Retina (tissue), 1 donor: Measurements from ENCODE around the gene SH3BP2.
"Not testable (repeated sequence)": the region's sequence is repeated elsewhere in the genome, so short reads cannot be mapped to it uniquely, and the experiment has no call there.

ENCODE experiments used
- DNase-seq: peaks from one replicate; pipeline ENCODE4 v3.0.0-alpha.2; 2016

The SH3BP2 gene

DNA sequence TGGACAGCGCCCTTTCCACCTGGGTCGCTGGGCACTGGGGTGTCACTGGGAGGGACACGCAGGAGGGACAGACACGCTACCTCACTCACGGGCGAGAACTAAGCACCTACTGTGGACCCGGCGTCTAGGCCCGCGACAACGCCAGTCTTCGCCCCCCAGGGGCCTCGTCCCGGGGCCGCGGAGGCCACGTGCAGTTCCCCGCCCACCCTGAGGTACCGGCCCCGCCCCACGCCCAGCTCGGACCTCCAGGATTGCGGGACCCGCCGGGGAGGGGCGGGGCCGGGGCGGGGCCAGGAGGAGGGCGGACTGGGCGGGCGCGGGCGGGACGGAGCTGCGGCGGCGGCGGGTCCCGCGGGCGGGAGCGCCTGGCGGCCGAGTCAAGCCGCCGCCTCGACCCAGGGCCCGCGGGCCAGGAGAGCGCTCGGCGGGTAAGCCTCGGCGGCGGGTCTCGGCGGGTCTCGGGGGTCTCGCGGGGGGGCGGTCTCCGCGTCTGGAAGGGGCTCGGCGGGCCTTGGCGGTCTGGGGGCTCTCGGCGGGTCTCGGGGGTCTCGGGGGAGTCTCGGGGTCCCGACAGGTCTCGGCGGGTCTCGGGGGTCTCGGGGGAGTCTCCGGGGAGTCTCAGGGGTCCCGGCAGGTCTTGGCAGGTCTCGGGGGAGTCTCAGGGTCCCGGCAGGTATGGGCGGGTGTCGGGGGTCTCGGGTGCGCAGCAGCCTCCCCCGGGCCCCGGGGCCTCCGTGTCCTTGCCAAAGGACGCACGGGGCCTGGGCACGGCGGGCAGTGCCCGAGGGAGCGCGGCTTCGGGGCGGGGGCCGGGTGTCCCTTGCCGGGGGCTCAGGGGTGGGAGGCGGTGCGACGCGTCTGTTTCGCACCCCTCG is at the start of gene SH3BP2:
Gene SH3BP2, plus strand, starts transcription at position 375 of the 875 bp plus-strand sequence. CDS start 27,533 bp downstream, outside the sequence.
- DNase-seq = no peak

DNA sequence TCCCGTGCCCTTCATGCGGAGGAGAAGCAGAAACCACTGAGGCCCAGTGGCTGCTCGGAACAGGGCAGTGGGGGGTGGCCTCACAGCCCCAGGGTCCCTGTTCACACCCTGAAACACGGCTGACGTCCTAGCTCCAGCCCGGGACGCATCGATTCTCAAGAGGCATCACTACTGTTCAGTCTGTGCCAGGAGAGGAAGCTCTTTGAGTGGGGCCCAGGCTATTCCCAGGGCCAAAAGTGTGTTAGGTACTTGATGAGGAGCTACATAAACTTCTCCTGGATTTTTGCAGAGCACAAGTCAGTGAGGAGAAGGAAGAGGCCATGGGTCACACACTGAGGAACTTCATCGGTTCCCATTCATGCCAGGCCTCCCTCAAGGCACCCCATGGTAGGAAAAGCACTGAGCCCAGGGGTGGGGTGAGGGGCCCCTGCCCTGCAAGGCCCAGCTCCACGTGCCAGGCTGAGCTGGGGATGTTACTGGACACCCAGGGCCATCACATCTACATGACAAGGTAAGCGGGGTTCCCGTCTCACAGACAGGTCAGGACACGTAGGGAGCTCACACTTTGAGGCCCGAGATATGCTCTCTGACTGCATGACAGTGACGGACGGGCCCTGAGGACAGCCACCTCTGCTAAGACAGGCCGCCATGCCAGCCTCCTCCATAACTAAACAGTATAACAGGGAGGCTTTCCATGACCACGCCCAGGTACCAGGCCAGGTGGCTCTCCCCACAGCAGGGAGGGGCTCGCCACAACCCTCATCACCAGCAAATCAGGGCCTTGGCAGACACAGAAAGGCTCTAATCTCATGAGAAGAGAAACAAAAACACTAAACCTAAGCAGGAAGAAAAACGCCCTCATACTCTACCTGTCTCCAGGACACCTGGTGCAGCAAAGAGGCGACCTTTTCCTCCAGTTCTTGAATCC is 49.1 kb upstream of the SH3BP2 start:
- DNase-seq = no peak

GRCh38 chr4:2744576-2745270 is 48.2 kb upstream of the SH3BP2 start:
- peak; percentile 16 for DNase-seq

DNA sequence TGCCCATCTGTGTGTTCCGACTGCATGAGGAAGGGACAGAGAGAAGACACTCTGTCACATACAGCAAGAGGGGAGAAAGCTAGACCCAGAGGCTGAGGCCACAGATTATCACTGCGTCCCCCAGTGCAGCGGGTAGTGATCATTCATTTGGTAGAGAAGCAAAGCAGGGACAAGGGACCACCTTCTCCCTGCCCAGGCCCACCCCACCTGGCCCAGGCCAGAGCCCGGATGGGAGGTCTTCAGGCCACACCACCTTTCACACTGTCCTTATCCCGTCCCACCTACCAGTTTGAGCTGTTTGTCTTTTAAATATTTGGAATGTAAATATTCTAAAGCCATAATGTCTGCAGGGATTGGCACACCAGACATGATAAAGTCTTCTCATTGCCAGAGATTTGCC is 47.4 kb upstream of the SH3BP2 start:
- no peak for DNase-seq

GRCh38 chr4:2745981-2746806 is 46.7 kb upstream of the SH3BP2 start:
- no peak for DNase-seq

DNA sequence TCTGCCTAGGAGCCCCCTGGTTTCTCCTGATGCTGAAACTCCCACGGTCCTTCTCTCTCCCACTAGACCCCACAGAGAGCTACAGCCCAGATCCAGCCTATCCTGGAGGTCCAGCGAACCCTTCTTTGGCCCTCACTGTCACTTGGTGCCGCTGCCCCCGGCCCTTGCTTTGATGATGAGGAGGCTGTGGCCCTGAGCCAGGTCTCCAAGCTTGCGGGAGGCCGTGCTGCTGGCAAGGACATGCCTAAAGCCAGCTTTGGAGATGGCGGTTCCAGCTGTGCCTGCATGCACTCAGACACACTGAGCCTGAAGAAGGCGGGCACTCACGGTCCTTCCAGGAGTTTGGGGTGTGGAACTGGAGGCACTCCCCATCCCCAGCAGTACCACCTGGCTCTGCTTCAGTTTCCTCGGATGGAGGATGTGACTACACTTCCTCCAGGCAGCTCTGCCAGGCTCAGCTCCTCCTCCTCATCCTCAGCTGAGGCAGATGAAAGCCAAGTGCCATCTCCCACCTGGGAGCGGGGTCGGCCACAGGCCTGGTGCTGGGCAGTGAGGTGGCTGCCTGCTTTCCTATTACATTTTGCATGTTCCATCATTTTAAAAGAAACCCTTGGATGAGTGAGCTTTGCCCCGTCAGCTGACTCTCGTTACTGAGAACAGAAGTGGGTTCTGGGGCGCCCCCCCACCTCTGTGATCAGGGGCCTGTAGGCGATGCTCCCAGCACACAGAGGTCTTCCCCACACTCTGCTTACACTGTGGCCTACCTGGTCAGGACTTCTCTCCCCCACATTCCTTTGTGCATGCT is 45.8 kb upstream of the SH3BP2 start:
- DNase-seq = no peak

- no peak for DNase-seq
Observed at GRCh38 chr4:2750719-2751605, 41.9 kb upstream of the SH3BP2 start.

DNA sequence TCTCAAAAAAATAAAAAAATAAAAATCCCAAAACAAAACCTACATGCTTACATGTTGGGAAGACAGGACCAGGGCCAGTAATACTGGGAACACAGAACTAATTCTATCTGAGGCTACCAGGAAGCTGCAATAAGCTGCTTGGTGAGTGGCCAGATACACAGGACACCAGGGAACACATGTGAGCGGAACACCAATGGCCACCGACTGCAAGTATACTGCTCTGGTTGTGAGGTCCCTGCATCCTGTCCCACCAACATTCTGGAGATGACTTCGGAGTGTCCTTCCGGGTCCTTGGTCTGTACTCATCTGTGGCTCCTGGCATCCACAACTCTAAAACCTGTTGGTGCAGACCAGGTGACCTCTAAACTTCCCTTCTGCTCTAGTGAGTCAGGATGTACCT is 39.4 kb upstream of the SH3BP2 start:
- no peak for DNase-seq

- DNase-seq = no peak
Observed at GRCh38 chr4:2754848-2755819, 37.8 kb upstream of the SH3BP2 start.

- DNase-seq = peak; percentile 76
Observed at GRCh38 chr4:2755821-2756690, 36.8 kb upstream of the SH3BP2 start, which contains the start of gene TNIP2. TNIP2 (minus strand) TSS chr4:2756336; CDS start chr4:2756289, 47 bp downstream.

- peak; percentile 63 for DNase-seq
Observed at GRCh38 chr4:2756691-2757350, 36.1 kb upstream of the SH3BP2 start.

DNA sequence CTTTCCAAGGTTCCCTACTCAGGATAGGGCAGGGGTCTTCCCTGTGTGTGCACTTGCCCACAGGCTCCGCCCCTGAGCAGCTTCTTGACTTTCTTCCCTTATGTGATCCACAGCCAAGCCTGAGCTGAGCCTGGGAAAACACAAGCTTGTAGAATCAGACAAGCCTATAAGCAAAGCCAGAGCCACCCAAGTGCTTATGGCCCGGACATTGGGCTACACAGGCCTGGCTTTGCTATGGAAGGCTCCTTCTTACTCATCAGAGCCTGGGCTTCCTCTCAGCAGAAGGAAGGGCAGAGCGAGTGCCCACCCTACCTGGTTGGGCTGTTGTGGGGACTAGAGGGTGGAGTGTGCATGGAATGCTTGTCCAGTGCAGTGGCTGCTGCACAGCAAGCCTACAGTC is 35.5 kb upstream of the SH3BP2 start:
- DNase-seq = no peak

DNA sequence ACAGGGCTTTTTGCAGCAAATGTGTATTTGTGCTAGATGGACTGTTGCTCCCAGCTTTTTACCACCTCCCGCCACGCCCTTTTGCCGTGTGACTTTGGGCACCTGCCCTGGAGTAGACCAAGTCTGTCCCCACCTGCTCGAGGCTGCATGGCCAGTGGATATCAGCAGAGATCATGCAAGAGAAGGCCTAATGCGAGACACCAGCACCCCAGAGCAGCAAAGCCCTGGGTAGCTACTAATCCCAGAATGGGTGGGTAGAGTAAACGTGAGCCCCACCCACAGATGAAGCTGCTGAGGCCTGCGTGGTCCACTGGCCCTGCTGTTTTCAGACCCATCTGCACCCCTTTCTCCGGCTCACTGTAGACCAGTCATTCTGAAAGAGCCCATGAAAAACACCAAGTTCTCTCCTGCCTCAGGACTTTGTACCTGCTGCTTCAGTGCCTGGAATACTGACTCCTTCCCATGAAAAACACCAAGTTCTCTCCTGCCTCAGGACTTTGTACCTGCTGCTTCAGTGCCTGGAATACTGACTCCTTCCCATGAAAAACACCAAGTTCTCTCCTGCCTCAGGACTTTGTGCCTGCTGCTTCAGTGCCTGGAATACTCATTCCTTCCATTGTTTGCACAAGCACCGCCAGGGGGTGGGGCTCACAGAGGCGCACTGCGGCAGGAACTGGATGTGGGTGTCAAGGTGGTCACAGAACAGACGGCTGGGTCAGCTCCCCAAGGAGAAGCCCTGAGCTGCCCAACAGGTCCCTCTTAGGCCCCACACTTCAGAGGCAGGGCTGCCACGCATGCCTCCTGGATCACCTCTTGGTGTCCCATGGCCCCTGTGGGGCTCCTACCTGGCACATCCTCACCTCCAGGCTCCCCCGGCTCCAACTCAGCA is 31.6 kb upstream of the SH3BP2 start:
- DNase-seq = no peak

DNA sequence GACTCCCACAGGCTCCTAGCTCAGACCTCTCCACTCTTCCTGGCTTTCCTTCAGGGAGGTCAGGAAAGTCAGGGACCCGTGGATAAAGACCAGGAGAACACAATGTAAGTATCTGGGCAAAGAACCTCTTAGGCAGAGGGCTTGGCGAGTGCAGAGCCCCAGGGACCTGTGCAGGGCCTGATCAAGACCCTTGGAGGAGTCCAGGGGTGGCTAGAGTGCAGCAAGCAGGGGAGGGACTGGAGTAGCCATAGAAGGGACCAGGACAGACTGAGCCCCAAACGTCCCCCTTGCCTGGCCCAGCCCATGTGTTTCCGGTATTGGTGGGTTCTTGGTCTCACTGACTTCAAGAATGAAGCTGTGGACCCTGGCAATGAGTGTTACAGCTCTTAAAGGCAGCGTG is 30.8 kb upstream of the SH3BP2 start:
- no peak for DNase-seq

DNA sequence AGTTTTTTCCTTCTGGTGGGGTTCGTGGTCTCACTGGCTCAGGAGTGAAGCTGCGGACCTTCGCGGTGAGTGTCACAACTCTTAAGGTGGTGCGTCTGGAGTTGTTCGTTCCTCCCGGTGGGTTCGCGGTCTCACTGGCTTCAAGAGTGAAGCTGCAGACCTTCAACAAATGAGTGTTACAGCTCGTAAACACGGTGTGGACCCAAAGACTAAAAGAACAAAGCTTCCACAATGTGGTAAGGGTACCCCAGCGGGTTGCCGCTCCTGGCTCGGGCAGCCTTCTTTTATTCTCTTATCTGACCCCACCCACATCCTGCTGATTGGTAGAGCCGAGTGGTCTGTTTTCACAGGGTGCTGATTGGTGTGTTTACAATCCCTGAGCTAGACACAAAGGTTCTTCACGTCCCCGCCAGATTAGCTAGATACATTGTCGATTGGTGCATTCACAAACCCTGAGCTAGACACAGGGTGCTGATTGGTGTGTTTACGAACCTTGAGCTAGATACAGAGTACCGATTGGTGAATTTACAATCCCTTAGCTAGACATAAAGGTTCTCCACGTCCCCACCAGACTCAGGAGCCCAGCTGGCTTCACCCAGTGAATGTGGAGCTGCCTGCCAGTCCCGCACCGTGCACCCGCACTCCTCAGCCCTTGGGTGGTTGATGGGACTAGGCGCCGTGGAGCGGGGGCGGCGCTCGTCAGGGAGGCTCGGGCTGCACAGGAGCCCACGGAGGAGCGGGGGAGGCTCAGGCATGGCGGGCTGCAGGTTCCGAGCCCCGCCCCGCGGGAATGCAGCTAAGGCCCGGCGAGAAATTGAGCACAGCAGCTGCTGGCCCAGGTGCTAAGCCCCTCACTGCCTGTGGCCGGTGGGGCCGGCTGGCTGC is 30.2 kb upstream of the SH3BP2 start:
- not testable (repeated sequence) for DNase-seq
